Neural crest cell (in vitro differentiated cells): ENCODE measurements around the gene TSR3. TPM values are rescaled to one million over a fixed set of nuclear protein-coding genes. Genes with fewer than 3 reads are reported as not detected.
A peak's percentile ranks its signal among the peaks of the same experiment; 100 is the strongest.

ENCODE experiments used
- DNase-seq: peaks from one replicate; pipeline ENCODE4 v3.0.0; 2021; ENCODE audit warnings: low read depth, mixed read lengths, low spot score
- H3K27ac Mint-ChIP-seq: one replicate; pipeline ENCODE4 v1.8.0; 2021; ENCODE audit warnings: mild to moderate bottlenecking, mixed read lengths; ENCODE audit not compliant: unreplicated experiment
- H3K27me3 Mint-ChIP-seq: 2 replicates; pipeline ENCODE4 v1.8.0; 2021; ENCODE audit warnings: low read depth, mild to moderate bottlenecking, mixed read lengths
- H3K36me3 Mint-ChIP-seq: 2 replicates; pipeline ENCODE4 v1.8.0; 2021; ENCODE audit warnings: low read depth, mild to moderate bottlenecking, mixed read lengths
- H3K4me1 Mint-ChIP-seq: 2 replicates; pipeline ENCODE4 v1.8.0; 2021; ENCODE audit warnings: mixed read lengths
- H3K4me3 Mint-ChIP-seq: one replicate; pipeline ENCODE4 v1.8.0; 2021; ENCODE audit warnings: mild to moderate bottlenecking, mixed read lengths
- H3K9me3 Mint-ChIP-seq: 2 replicates; pipeline ENCODE4 v1.8.0; 2021; ENCODE audit warnings: mixed read lengths
- CTCF ChIP-seq: fragments of 200-600 bp; sonication (generic); conservative IDR thresholded peaks from 2 replicates; pipeline ENCODE4 v1.5.0; 2021; ENCODE audit warnings: antibody characterized with exemption, mild to moderate bottlenecking
- total RNA-seq: library from RNA; stranded (reverse); gene quantifications from 2 replicates; pipeline ENCODE4 v1.2.1, GENCODE V29; 2021

The TSR3 gene
- total RNA-seq, 1 donor from 2014 or later, result 66.2 TPM

GRCh38 chr16:1310832-1311200, 40.9 kb downstream of the TSR3 start:
- peaks cover 9% of the 10 kb centered on the region for H3K27me3 Mint-ChIP-seq
- H3K4me3 Mint-ChIP-seq, result peak overlapping the region; percentile 98
- H3K4me1 Mint-ChIP-seq, result peaks cover 14% of the 10 kb centered on the region
- peaks cover 5% of the 10 kb centered on the region for H3K36me3 Mint-ChIP-seq
- no peaks in the 10 kb centered on the region for H3K9me3 Mint-ChIP-seq
- no peak for DNase-seq
- peak overlapping the region; percentile 99 for H3K27ac Mint-ChIP-seq
- no peak for TF ChIP-seq CTCF

- peaks cover 5% of the 10 kb centered on the region for H3K36me3 Mint-ChIP-seq
- peak overlapping the region; percentile 98 for H3K4me3 Mint-ChIP-seq
- H3K27ac Mint-ChIP-seq, result peak overlapping the region; percentile 99
- H3K4me1 Mint-ChIP-seq, result peaks cover 14% of the 10 kb centered on the region
- no peaks in the 10 kb centered on the region for H3K9me3 Mint-ChIP-seq
- DNase-seq, result no peak
- TF ChIP-seq CTCF, result no peak
- H3K27me3 Mint-ChIP-seq, result peaks cover 9% of the 10 kb centered on the region
Measured at GRCh38 chr16:1309888-1310831, 41.5 kb downstream of the TSR3 start.

GRCh38 chr16:1308977-1309885, 42.4 kb downstream of the TSR3 start, which contains the start of gene UBE2I:
TSS of gene UBE2I (plus strand) at chr16:1309636. CDS start at chr16:1314031, 4,395 bp downstream.
- Mint-ChIP-seq H3K4me3 (peak within 1 kb of the TSS; percentile 98), H3K36me3 (peaks cover 5% of the 10 kb centered on the region), H3K27me3 (peaks cover 9% of the 10 kb centered on the region), H3K4me1 (peaks cover 14% of the 10 kb centered on the region), H3K27ac (peak within 1 kb of the TSS; percentile 100), H3K9me3 (no peaks in the 10 kb centered on the region)
- peak; percentile 99 for DNase-seq
- TF ChIP-seq CTCF, result no peak

GRCh38 chr16:1308036-1308976, 43.4 kb downstream of the TSR3 start:
- Mint-ChIP-seq H3K27ac (peak overlapping the region; percentile 62), H3K9me3 (no peaks in the 10 kb centered on the region), H3K27me3 (peaks cover 15% of the 10 kb centered on the region), H3K36me3 (peaks cover 5% of the 10 kb centered on the region), H3K4me3 (peak overlapping the region; percentile 94), H3K4me1 (peaks cover 14% of the 10 kb centered on the region)
- no peak for TF ChIP-seq CTCF
- DNase-seq, result no peak
